Activated T-helper 1 cell treated with anti-CD3 and anti-CD28 coated beads, Interleukin-12 subunit alpha, Interleukin-12 subunit beta, Interleukin-2, Interleukin-4 antibody, amounts not matched to agents 30 ng/mL and 10 ng/mL and 1 ng/mL, durations not matched to agents 14 hours and 24 hours and 36 hours (primary cell): ENCODE results near the gene TMEM219. TPM values are rescaled to one million over a fixed set of nuclear protein-coding genes. Genes with fewer than 3 reads are reported as not detected.

Source experiments
- DNase-seq: peaks from one replicate; pipeline ENCODE4 v3.0.0; 2021; ENCODE audit warnings: low spot score
- H3K27ac Mint-ChIP-seq: one replicate; pipeline ENCODE4 v1.8.0; 2021; ENCODE audit warnings: mild to moderate bottlenecking, mixed read lengths
- H3K27me3 Mint-ChIP-seq: one replicate; pipeline ENCODE4 v1.8.0; 2022; ENCODE audit warnings: mild to moderate bottlenecking, moderate library complexity, mixed read lengths; ENCODE audit not compliant: insufficient read depth
- H3K36me3 Mint-ChIP-seq: one replicate; pipeline ENCODE4 v1.8.0; 2021; ENCODE audit warnings: low read depth, mixed read lengths
- H3K4me1 Mint-ChIP-seq: one replicate; pipeline ENCODE4 v1.8.0; 2021; ENCODE audit warnings: low read depth, mixed read lengths
- H3K4me3 Mint-ChIP-seq: one replicate; pipeline ENCODE4 v1.8.0; 2021; ENCODE audit warnings: mild to moderate bottlenecking, moderate library complexity, mixed read lengths
- H3K9me3 Mint-ChIP-seq: one replicate; pipeline ENCODE4 v1.8.0; 2021; ENCODE audit warnings: mixed read lengths
- intact Hi-C: fragments of 100-400 bp; cut with micrococcal nuclease; formaldehyde crosslinking; loops from one replicate; pipeline ENCODE4 v1.15.1; 2024
- total RNA-seq: library from RNA; stranded (reverse); gene quantifications from 2 replicates; pipeline ENCODE4 v1.2.3, GENCODE V29; 2022

The TMEM219 gene
- total RNA-seq, 1 donor from 2014 or later: 43.7 TPM

- DNase-seq: peak; percentile 99
- no peaks in the 10 kb centered on the region for H3K27me3 Mint-ChIP-seq
- peaks cover 50% of the 10 kb centered on the region for H3K36me3 Mint-ChIP-seq
- no peaks in the 10 kb centered on the region for H3K9me3 Mint-ChIP-seq
- peaks cover 39% of the 10 kb centered on the region for H3K4me1 Mint-ChIP-seq
- peak within 1 kb of the TSS; percentile 96 for H3K27ac Mint-ChIP-seq
- intact Hi-C loops: loop anchor here (1.0 to 10.0 kb wide), 9 partner anchors 23 to 379 kb away; partner anchors contain the start of genes ALDOA, CDIPT, KCTD13 and KIF22
- H3K4me3 Mint-ChIP-seq: peak within 1 kb of the TSS; percentile 98
Observed at GRCh38 chr16:29995911-29996765, 34.3 kb downstream of the TMEM219 start, which contains the start of gene INO80E. Gene INO80E (plus strand): TSS chr16:29996241. CDS start chr16:29996311, 70 bp downstream.

- Mint-ChIP-seq H3K4me1 (peaks cover 39% of the 10 kb centered on the region), H3K27ac (peak overlapping the region; percentile 96), H3K9me3 (no peaks in the 10 kb centered on the region), H3K4me3 (peak overlapping the region; percentile 98), H3K27me3 (no peaks in the 10 kb centered on the region), H3K36me3 (peaks cover 51% of the 10 kb centered on the region)
- intact Hi-C loops: loop anchor here (1.0 to 10.0 kb wide), 9 partner anchors 24 to 378 kb away; partner anchors contain the start of genes ALDOA, CDIPT, KCTD13 and KIF22
- no peak for DNase-seq
Observed at GRCh38 chr16:29996766-29997250, 34.9 kb downstream of the TMEM219 start.

- H3K4me3 Mint-ChIP-seq: no peak overlapping the region
- H3K4me1 Mint-ChIP-seq: peaks cover 30% of the 10 kb centered on the region
- intact Hi-C loops: loop anchor here (10.0 kb wide), 1 partner anchor 375 kb away; the partner anchor contains the start of genes MYL11 and TBC1D10B
- no peak for DNase-seq
- no peak overlapping the region for H3K27ac Mint-ChIP-seq
- H3K36me3 Mint-ChIP-seq: peaks cover 45% of the 10 kb centered on the region
- H3K27me3 Mint-ChIP-seq: no peaks in the 10 kb centered on the region
- no peaks in the 10 kb centered on the region for H3K9me3 Mint-ChIP-seq
Observed at GRCh38 chr16:29999605-30000004, 37.7 kb downstream of the TMEM219 start.

GRCh38 chr16:30000735-30001631, 39.1 kb downstream of the TMEM219 start:
- intact Hi-C loops: no loop called here
- peaks cover 41% of the 10 kb centered on the region for H3K36me3 Mint-ChIP-seq
- H3K4me3 Mint-ChIP-seq: no peak overlapping the region

GRCh38 chr16:30002614-30003346, 40.9 kb downstream of the TMEM219 start:
- Mint-ChIP-seq H3K4me1 (peaks cover 18% of the 10 kb centered on the region), H3K36me3 (peaks cover 31% of the 10 kb centered on the region), H3K4me3 (no peak overlapping the region), H3K27ac (peak overlapping the region; percentile 36), H3K9me3 (no peaks in the 10 kb centered on the region), H3K27me3 (peaks cover 2% of the 10 kb centered on the region)
- DNase-seq: no peak
- intact Hi-C loops: no loop called here

More at GRCh38 chr16:30000735-30001631, 39.1 kb downstream of the TMEM219 start:
- Mint-ChIP-seq H3K27ac (no peak overlapping the region), H3K27me3 (no peaks in the 10 kb centered on the region), H3K9me3 (no peaks in the 10 kb centered on the region), H3K4me1 (peaks cover 26% of the 10 kb centered on the region)
- DNase-seq: no peak

GRCh38 chr16:30003670-30004423, 42.0 kb downstream of the TMEM219 start:
- H3K4me3 Mint-ChIP-seq: no peak overlapping the region
- peaks cover 10% of the 10 kb centered on the region for H3K4me1 Mint-ChIP-seq
- intact Hi-C loops: no loop called here
- peaks cover 22% of the 10 kb centered on the region for H3K36me3 Mint-ChIP-seq
- no peak overlapping the region for H3K27ac Mint-ChIP-seq
- H3K27me3 Mint-ChIP-seq: peaks cover 7% of the 10 kb centered on the region
- no peaks in the 10 kb centered on the region for H3K9me3 Mint-ChIP-seq
- DNase-seq: no peak

- intact Hi-C loops: no loop called here
- Mint-ChIP-seq H3K4me3 (no peak overlapping the region), H3K36me3 (peaks cover 20% of the 10 kb centered on the region), H3K27me3 (peaks cover 9% of the 10 kb centered on the region), H3K4me1 (peaks cover 5% of the 10 kb centered on the region), H3K9me3 (no peaks in the 10 kb centered on the region), H3K27ac (no peak overlapping the region)
- no peak for DNase-seq
Observed at GRCh38 chr16:30004424-30004776, 42.5 kb downstream of the TMEM219 start.

- Mint-ChIP-seq H3K4me1 (peaks cover under 1% of the 10 kb centered on the region), H3K4me3 (no peak overlapping the region), H3K36me3 (peaks cover 15% of the 10 kb centered on the region), H3K27me3 (peaks cover 11% of the 10 kb centered on the region), H3K27ac (no peak overlapping the region), H3K9me3 (no peaks in the 10 kb centered on the region)
- no peak for DNase-seq
- intact Hi-C loops: loop anchor here (5.0 kb wide), 1 partner anchor 303 kb away; no protein-coding TSS in a partner anchor
Observed at GRCh38 chr16:30004811-30005242, 42.9 kb downstream of the TMEM219 start.

GRCh38 chr16:30005341-30006094, 43.6 kb downstream of the TMEM219 start:
- Mint-ChIP-seq H3K4me3 (no peak overlapping the region), H3K36me3 (peaks cover 12% of the 10 kb centered on the region), H3K4me1 (no peaks in the 10 kb centered on the region), H3K27me3 (peaks cover 14% of the 10 kb centered on the region), H3K9me3 (no peaks in the 10 kb centered on the region), H3K27ac (no peak overlapping the region)
- intact Hi-C loops: loop anchor here (5.0 kb wide), 1 partner anchor 303 kb away; no protein-coding TSS in a partner anchor
- DNase-seq: no peak

GRCh38 chr16:30006095-30006473, 44.2 kb downstream of the TMEM219 start:
- intact Hi-C loops: loop anchor here (5.0 kb wide), 1 partner anchor 304 kb away; no protein-coding TSS in a partner anchor
- Mint-ChIP-seq H3K36me3 (peaks cover 12% of the 10 kb centered on the region), H3K4me3 (no peak overlapping the region)

More at GRCh38 chr16:30006095-30006473, 44.2 kb downstream of the TMEM219 start:
- Mint-ChIP-seq H3K27ac (no peak overlapping the region), H3K27me3 (peaks cover 15% of the 10 kb centered on the region), H3K4me1 (no peaks in the 10 kb centered on the region), H3K9me3 (no peaks in the 10 kb centered on the region)
- no peak for DNase-seq
